GM23338 (cell line): ENCODE measurements around the gene MBNL1. TPM values are rescaled to one million over a fixed set of nuclear protein-coding genes. Genes with fewer than 3 reads are reported as not detected.

Source experiments
- ATAC-seq: fragments of 200-7000 bp; cut with Tn5 transposase; 3 replicates; pipeline ENCODE4 v1.9.1; 2020
- DNase-seq: peaks from one replicate; pipeline ENCODE4 v3.0.0-alpha.2; 2015; ENCODE audit warnings: low spot score
- H2AFZ ChIP-seq: fragments of 200-600 bp; sonication (generic); 2 replicates; pipeline ENCODE4 v1.8.0; 2016; ENCODE audit warnings: antibody characterized with exemption, mild to moderate bottlenecking, moderate library complexity
- H3F3A ChIP-seq: fragments of 200-600 bp; sonication (generic); replicated peaks from 2 replicates; pipeline ENCODE4 v1.8.0; 2017; ENCODE audit warnings: antibody characterized with exemption, mixed run types, low read depth
- H3K27ac ChIP-seq: fragments of 200-600 bp; sonication (generic); 2 replicates; pipeline ENCODE4 v1.6.1; 2016; ENCODE audit warnings: low read depth
- H3K27me3 ChIP-seq: fragments of 200-600 bp; sonication (generic); 2 replicates; pipeline ENCODE4 v1.8.0; 2016; ENCODE audit warnings: mild to moderate bottlenecking, mixed run types, moderate library complexity; ENCODE audit not compliant: insufficient read depth
- H3K36me3 ChIP-seq: fragments of 200-600 bp; sonication (generic); 2 replicates; pipeline ENCODE4 v1.8.0; 2016; ENCODE audit warnings: mild to moderate bottlenecking; ENCODE audit not compliant: insufficient read depth
- H3K4me1 ChIP-seq: fragments of 200-600 bp; sonication (generic); 2 replicates; pipeline ENCODE4 v1.8.0; 2016; ENCODE audit warnings: mild to moderate bottlenecking, moderate library complexity; ENCODE audit not compliant: insufficient read depth
- H3K4me2 ChIP-seq: fragments of 200-600 bp; sonication (generic); 2 replicates; pipeline ENCODE4 v1.7.1; 2017; ENCODE audit warnings: mixed run types
- H3K4me3 ChIP-seq: fragments of 200-600 bp; sonication (generic); 2 replicates; pipeline ENCODE4 v1.6.1; 2016; ENCODE audit warnings: mixed run types
- H3K79me2 ChIP-seq: fragments of 200-600 bp; sonication (generic); replicated peaks from 2 replicates; pipeline ENCODE4 v1.8.0; 2017; ENCODE audit warnings: mild to moderate bottlenecking; ENCODE audit not compliant: insufficient read depth
- H3K9me2 ChIP-seq: fragments of 200-600 bp; sonication (generic); 2 replicates; pipeline ENCODE4 v1.8.0; 2017; ENCODE audit not compliant: insufficient read depth
- H4K20me1 ChIP-seq: fragments of 200-600 bp; sonication (generic); replicated peaks from 2 replicates; pipeline ENCODE4 v1.8.0; 2017; ENCODE audit warnings: mild to moderate bottlenecking; ENCODE audit not compliant: insufficient read depth
- H3K27ac Mint-ChIP-seq: 2 replicates; pipeline ENCODE4 v1.8.0; 2020; ENCODE audit warnings: inconsistent platforms, mild to moderate bottlenecking, moderate library complexity, mixed read lengths
- H3K27me3 Mint-ChIP-seq: 3 replicates; pipeline ENCODE4 v1.8.0; 2022; ENCODE audit warnings: low read depth, mild to moderate bottlenecking, moderate library complexity, mixed read lengths, inconsistent platforms; ENCODE audit not compliant: insufficient read depth, poor library complexity
- H3K36me3 Mint-ChIP-seq: 3 replicates; pipeline ENCODE4 v1.8.0; 2021; ENCODE audit warnings: low read depth, mild to moderate bottlenecking, inconsistent platforms, moderate library complexity, mixed read lengths
- H3K4me1 Mint-ChIP-seq: 3 replicates; pipeline ENCODE4 v1.8.0; 2020; ENCODE audit warnings: mild to moderate bottlenecking, inconsistent platforms, mixed read lengths
- H3K4me3 Mint-ChIP-seq: 3 replicates; pipeline ENCODE4 v1.8.0; 2021; ENCODE audit warnings: moderate library complexity, mild to moderate bottlenecking, inconsistent platforms, mixed read lengths
- H3K9me3 Mint-ChIP-seq: 3 replicates; pipeline ENCODE4 v1.8.0; 2020; ENCODE audit warnings: moderate library complexity, mild to moderate bottlenecking, inconsistent platforms, mixed read lengths
- CREB1 ChIP-seq: fragments of 250-450 bp; sonication (Bioruptor Pico); IDR thresholded peaks from 2 replicates; pipeline ENCODE4 v1.5.0; 2020; ENCODE audit warnings: low read depth, mild to moderate bottlenecking, moderate library complexity
- EZH2 ChIP-seq: fragments of 200-600 bp; sonication (generic); IDR thresholded peaks from one replicate; pipeline ENCODE4 v1.8.0; 2017; ENCODE audit warnings: antibody characterized with exemption, mild to moderate bottlenecking, low read depth; ENCODE audit not compliant: unreplicated experiment
- EZH2phosphoT487 ChIP-seq: fragments of 200-600 bp; sonication (generic); IDR thresholded peaks from one replicate; pipeline ENCODE4 v1.8.1; 2018; ENCODE audit warnings: antibody characterized with exemption; ENCODE audit not compliant: unreplicated experiment
- JUNB ChIP-seq: IDR thresholded peaks from one replicate; pipeline ENCODE4 v1.6.1; 2016; ENCODE audit warnings: antibody characterized with exemption; ENCODE audit not compliant: unreplicated experiment
- NANOG ChIP-seq: IDR thresholded peaks from 2 replicates; pipeline ENCODE4 v1.6.1; 2016; ENCODE audit warnings: antibody characterized with exemption, borderline replicate concordance
- ZNF331 ChIP-seq: fragments of 250-450 bp; sonication (Bioruptor Pico); IDR thresholded peaks from 2 replicates; pipeline ENCODE4 v1.5.0; 2020; ENCODE audit warnings: low read depth, mild to moderate bottlenecking, moderate library complexity
- polyA plus RNA-seq: library from polyadenylated mRNA; unstranded; fragments of >200 nt; fragmentation: Nextera tagmentation; extraction: Ambion mirVana; gene quantifications from 2 replicates; pipeline ENCODE4 v1.2.1, GENCODE V29; 2016
- total RNA-seq: library from RNA; depleted of rRNA; stranded (reverse); fragments of >200 nt; shearing (Covaris generic); gene quantifications from 2 replicates; pipeline ENCODE4 v1.2.3, GENCODE V29; 2014
- TF ChIP-seq, protein P1 (sequence below), 2 experiments: fragments of 200-600 bp in 1 of 2; sonication (generic) in 1 of 2; conservative IDR thresholded peaks; 2 replicates each; pipeline versions ENCODE4 v1.5.1 to v1.6.1; 2016 to 2017; ENCODE audit warnings: antibody characterized with exemption in 2 of 2, low read depth in 2 of 2, mild to moderate bottlenecking in 2 of 2, moderate library complexity in 1 of 2
- TF ChIP-seq, protein P2 (sequence below): IDR thresholded peaks from 2 replicates; pipeline ENCODE4 v1.6.1; 2016; ENCODE audit warnings: antibody characterized with exemption

MBNL1 gene
- total and polyA plus RNA-seq, 2 experiments from 2014 or later: 9.4 to 23.2 TPM

DNA sequence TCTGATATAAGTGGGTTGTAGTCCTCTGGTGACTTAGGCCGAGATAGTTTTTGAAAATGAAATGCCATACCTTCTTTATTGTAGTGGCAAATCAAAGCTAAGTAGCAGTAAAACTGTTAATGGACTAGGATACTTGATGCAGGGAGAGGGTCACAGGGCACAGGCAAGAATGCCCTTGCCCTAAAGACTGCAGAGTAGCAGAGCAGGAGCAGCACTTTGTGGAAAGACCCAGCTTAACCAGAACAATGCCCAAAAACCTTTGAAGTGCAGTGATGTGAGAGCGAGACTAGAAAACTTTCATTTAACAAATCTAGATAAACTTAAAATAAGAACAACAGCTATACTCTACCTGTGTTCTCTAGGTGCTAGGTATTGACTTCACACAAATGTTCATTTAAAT, 121.9 kb downstream of the MBNL1 start:
- no peak overlapping the region for H3K4me3 Mint-ChIP-seq
- no peaks in the 10 kb centered on the region for H4K20me1 ChIP-seq
- no peak overlapping the region for H3K4me3 ChIP-seq
- H3K79me2 ChIP-seq: peaks cover 20% of the 10 kb centered on the region
- no peak for TF ChIP-seq EZH2
- TF ChIP-seq, protein P1, sequence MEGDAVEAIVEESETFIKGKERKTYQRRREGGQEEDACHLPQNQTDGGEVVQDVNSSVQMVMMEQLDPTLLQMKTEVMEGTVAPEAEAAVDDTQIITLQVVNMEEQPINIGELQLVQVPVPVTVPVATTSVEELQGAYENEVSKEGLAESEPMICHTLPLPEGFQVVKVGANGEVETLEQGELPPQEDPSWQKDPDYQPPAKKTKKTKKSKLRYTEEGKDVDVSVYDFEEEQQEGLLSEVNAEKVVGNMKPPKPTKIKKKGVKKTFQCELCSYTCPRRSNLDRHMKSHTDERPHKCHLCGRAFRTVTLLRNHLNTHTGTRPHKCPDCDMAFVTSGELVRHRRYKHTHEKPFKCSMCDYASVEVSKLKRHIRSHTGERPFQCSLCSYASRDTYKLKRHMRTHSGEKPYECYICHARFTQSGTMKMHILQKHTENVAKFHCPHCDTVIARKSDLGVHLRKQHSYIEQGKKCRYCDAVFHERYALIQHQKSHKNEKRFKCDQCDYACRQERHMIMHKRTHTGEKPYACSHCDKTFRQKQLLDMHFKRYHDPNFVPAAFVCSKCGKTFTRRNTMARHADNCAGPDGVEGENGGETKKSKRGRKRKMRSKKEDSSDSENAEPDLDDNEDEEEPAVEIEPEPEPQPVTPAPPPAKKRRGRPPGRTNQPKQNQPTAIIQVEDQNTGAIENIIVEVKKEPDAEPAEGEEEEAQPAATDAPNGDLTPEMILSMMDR (conservative IDR thresholded peaks at IDR 0.05; ENCODE audit: low read depth in 2 of 2): no peak
- no peak for TF ChIP-seq JUNB
- TF ChIP-seq, protein P2, sequence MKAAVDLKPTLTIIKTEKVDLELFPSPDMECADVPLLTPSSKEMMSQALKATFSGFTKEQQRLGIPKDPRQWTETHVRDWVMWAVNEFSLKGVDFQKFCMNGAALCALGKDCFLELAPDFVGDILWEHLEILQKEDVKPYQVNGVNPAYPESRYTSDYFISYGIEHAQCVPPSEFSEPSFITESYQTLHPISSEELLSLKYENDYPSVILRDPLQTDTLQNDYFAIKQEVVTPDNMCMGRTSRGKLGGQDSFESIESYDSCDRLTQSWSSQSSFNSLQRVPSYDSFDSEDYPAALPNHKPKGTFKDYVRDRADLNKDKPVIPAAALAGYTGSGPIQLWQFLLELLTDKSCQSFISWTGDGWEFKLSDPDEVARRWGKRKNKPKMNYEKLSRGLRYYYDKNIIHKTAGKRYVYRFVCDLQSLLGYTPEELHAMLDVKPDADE: no peak
- no peaks in the 10 kb centered on the region for H3K36me3 Mint-ChIP-seq
- H3K4me1 Mint-ChIP-seq: peaks cover 43% of the 10 kb centered on the region
- H3K4me2 ChIP-seq: no peak overlapping the region; the same call in 1 of the 2 replicates
- no peak overlapping the region for H3K27ac ChIP-seq
- no peak overlapping the region for H2AFZ ChIP-seq
- peak overlapping the region; percentile 57; the same call in 1 of the 2 replicates for H3K27ac Mint-ChIP-seq
- H3K27me3 ChIP-seq: no peaks in the 10 kb centered on the region
- no peaks in the 10 kb centered on the region for H3K9me3 Mint-ChIP-seq
- peaks cover 41% of the 10 kb centered on the region for H3K4me1 ChIP-seq
- H3K36me3 ChIP-seq: no peaks in the 10 kb centered on the region
- no peaks in the 10 kb centered on the region for H3K9me2 ChIP-seq
- no peak for DNase-seq
- no peaks in the 10 kb centered on the region for H3K27me3 Mint-ChIP-seq
- ATAC-seq: peak; percentile 73
- no peaks in the 10 kb centered on the region for H3F3A ChIP-seq

DNA sequence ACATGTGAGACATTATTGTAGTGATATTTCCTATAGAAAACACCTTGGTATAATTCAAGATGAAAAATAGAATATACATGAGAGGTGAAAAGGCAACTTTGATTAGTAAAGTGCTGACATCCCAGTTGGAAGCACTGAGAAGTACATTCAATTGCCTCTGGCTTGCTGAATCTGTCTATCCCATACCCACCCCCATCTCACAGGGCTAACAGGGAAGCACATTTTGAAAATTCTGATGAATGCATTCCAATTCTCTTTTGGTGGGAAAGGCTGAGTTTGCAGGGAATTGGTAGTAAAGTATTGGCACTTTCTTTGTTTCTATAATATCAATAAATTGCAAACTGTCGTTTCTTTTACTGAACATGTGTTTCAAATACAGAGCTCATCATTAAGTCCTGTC, 122.9 kb downstream of the MBNL1 start:
- peak; percentile 55 for ATAC-seq
- H3K9me3 Mint-ChIP-seq: no peaks in the 10 kb centered on the region
- H3K79me2 ChIP-seq: peaks cover 26% of the 10 kb centered on the region
- TF ChIP-seq EZH2phosphoT487 (no peak), JUNB (no peak), ZNF331 (no peak), CREB1 (CRISPR knock-in tag) (no peak), NANOG (no peak)
- TF ChIP-seq, protein P1 (conservative IDR thresholded peaks at IDR 0.05; ENCODE audit: low read depth in 2 of 2): no peak
- TF ChIP-seq, protein P2: no peak

More for the DNA sequence above, 122.9 kb downstream of the MBNL1 start:
- H3K27ac Mint-ChIP-seq: no peak overlapping the region; the same call in 1 of the 2 replicates
- Histone ChIP-seq H3K4me1 (peaks cover 34% of the 10 kb centered on the region), H3K4me2 (peak overlapping the region; percentile 4), H3K9me2 (no peaks in the 10 kb centered on the region), H3F3A (no peaks in the 10 kb centered on the region), H3K36me3 (no peaks in the 10 kb centered on the region), H4K20me1 (no peaks in the 10 kb centered on the region), H3K27me3 (no peaks in the 10 kb centered on the region), H3K27ac (no peak overlapping the region), H3K4me3 (no peak overlapping the region), H2AFZ (no peak overlapping the region)
- peaks cover 37% of the 10 kb centered on the region for H3K4me1 Mint-ChIP-seq
- H3K27me3 Mint-ChIP-seq: no peaks in the 10 kb centered on the region
- peaks cover 4% of the 10 kb centered on the region; the same call in 1 of the 3 replicates for H3K36me3 Mint-ChIP-seq
- DNase-seq: no peak
- no peak overlapping the region for H3K4me3 Mint-ChIP-seq
